GM21423 (cell line): Measurements from ENCODE around the gene MT4.
"Not testable (repeated sequence)": the region's sequence is repeated elsewhere in the genome, so short reads cannot be mapped to it uniquely, and the experiment has no call there.

Experiments
- ATAC-seq: cut with Tn5 transposase; IDR thresholded peaks from one replicate; pipeline ENCODE4 v1.9.1; 2021; ENCODE audit warnings: mild to moderate bottlenecking, moderate library complexity; ENCODE audit not compliant: unreplicated experiment

MT4 gene

DNA sequence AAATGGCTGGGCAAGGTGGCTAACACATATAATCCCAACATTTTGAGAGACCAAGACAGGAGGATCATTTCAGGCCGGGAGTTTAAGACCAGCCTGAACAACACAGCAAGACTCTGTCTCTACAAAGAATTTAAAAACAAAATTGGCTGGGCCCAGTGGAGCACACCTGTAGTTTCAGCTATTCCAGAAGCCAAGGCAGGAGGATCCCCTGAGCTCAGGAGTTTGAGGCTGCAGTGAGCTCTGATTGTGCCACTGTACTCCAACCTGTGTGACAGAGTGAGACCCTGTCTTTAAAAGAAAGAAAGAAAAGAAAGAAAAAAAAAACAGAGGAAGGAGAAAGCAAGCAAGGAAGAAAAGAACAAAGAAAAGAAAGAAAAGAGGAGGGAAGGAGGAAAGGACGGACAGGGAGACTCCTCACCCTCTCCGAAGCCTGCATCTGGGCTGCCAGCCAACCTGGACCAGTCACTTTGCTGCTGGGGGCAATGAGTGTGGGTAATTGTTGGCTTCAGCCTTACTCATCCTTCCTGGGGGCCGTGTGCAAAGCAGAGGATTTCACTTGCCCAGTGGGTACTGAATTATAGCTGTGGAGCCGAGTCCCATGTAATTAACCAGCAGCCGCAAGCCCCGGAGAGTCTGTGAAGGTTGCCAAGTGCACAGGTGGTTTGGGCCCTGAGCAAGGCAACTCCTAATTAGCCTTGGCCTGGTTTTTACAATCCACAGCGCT lies 6.7 kb upstream of the MT4 start:
- ATAC-seq: no peak

GRCh38 chr16:56559109-56559508 lies 5.8 kb upstream of the MT4 start:
- ATAC-seq: no peak

DNA sequence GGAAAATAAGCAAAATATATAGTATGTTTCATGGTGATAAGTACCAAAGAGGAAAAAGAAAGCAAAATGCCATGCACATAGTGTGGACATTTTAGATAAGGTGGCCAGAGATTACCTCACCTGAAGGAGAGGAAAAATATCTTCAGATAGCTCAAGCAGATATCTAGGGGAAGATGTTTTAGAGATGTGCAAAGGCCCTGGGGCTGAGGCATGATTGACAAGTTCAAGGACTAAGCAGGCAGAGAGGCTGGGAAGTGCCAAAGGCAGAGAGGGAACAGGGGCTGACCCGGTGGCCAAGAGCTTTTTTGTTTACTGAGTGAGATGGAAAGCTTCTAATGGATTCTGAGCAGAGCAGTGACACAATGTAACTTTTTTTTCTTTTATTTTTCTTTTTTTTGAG lies 4.4 kb upstream of the MT4 start:
- no peak for ATAC-seq

DNA sequence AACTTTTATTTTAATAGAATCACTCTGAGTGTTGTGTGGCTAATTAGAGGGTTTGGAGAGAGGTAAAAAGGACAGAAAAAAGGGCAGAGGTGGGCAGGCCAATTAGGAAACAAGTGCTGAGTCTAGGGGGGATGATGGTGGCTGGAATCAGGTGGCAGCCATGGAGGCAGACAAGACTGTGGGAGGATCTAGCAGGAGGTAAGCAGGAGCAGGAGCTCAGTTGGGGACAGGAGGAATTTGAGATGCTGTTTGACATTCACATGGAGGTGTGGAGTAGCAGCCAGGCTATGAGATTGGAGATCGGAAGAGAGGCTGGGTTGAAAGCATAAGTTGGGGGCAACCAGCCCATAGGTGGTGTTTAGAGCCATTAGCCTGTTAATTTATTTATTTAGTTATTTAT lies 3.7 kb upstream of the MT4 start:
- no peak for ATAC-seq

DNA sequence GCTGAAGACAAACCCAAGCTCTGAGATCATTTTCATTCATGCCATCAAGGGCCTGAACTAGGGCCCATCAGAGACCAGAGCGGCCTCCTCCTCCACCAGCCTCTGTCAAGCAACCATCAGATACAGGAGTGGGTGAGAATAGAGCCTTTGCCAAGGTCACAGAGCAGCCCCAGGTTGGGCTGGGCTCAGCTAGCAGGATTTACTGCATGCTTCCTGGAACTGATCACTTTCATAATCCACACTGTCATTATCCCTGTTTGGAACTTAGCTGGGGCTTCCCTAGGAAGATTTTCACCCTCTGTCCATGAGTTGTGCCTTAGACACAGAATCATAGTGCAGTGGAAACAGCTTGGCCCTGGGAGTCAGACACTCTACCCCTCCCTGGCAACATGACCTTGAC lies 5.1 kb downstream of the MT4 start:
- ATAC-seq: no peak

DNA sequence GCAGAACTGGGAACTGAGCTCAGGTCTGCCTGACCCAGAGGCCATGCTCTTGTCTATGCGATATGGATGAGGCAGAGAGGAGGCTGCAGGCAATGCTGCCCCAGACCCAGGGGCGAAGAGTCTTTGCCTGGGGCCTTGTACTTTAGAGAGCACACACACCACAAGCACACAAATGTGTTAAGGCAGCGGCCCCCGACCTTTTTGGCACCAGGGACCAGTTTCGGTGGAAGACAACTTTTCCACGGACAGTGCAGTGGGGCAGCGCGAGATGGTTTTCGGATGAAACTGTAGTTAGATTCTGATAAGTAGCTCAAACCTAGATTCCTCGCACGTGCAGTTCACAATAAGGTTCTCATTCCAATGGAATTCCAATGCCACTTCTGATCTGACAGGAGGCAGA lies 6.7 kb downstream of the MT4 start:
- no peak for ATAC-seq

DNA sequence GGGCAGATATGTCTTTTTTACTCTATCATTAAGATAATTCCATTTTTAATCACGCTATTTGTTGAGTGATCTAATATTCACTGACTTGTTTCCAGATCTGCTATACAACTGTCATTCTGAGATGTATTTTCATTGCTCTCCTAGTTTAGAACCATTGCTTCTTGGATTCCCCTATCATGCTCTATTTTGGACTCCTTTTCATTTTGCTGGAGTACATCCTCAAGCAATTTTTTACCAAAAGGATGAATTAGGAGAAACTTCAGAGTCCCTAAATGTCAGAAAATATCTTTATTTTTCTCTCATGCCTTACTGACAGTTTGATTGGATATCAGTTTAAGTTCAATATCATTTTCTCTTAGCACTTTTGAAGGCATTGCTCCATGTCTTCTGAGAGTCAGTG lies 9.8 kb downstream of the MT4 start:
- no peak for ATAC-seq

DNA sequence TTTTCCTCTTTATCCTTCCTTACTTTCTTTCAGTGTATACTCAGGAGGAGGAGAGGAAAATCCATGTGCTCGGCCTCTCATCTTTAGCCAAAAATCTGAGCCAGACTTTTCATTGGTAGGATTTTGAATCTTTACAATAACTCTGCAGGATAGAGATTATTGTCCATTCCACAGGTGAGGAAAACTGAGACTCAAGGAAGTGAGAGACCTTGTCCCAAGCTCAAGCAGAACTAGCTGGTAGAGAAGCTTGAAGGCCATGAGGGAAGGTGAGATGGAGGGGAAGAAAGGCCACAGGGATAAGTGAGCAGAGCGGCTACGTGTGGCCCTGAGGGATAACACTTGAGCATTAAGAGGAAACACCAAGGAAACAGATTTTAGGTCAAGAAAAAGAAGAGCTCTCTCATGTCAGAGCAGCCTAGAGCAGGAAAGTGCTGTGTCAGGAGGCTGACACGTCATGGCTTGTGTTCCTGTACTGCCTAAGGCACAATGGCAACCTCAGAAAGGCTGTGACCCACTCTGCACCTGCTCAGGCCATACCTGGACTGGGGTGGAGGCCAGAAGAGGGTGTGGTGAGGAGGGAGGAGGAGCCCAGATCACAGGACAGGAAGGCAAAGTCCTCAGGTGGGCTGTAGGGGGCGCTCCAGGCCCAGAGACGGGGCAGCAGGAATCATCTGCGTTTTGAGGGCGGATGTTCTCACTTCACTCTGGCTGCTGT lies 11.9 kb downstream of the MT4 start:
- ATAC-seq: peak; percentile 92

DNA sequence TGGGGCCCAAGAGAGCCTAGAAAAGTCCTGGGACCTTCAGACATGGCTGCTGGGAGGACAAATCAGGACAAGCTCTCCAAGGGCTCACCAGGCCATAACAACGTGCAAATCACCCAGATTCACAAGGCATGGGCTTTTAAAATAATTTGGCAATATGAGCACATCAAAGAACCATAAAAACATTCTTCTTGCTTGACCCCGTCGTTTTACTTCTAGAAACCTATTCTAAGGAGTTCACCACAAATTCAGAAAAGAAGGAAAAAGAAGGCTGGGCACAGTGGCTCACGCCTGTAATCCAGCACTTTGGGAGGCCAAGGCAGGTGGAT lies 12.4 kb downstream of the MT4 start:
- ATAC-seq: no peak

- ATAC-seq: no peak
Observed at GRCh38 chr16:56580391-56581048, 15.6 kb downstream of the MT4 start.

GRCh38 chr16:56582911-56583310 lies 18.0 kb downstream of the MT4 start:
- ATAC-seq: not testable (repeated sequence)

GRCh38 chr16:56583351-56584168 lies 18.7 kb downstream of the MT4 start:
- ATAC-seq: no peak

GRCh38 chr16:56584276-56584675 lies 19.4 kb downstream of the MT4 start:
- no peak for ATAC-seq

DNA sequence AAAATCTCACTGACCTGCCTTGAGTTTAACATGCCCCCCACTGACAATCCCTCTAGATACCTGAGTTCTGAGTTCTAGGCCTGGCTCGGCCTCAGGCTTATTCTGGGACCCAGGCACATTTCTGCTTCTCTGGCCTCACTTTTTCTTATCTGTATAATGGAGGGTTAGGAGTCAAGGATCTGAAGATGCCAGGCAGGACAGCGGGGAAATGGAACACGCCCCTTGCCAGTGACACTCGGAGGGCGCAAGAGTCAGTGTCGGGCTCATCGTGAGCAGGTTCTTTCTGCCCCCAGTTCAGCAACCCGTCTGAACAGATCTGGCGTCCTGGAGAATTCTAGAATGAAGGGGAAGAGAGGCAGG lies 23.9 kb downstream of the MT4 start:
- ATAC-seq: no peak

DNA sequence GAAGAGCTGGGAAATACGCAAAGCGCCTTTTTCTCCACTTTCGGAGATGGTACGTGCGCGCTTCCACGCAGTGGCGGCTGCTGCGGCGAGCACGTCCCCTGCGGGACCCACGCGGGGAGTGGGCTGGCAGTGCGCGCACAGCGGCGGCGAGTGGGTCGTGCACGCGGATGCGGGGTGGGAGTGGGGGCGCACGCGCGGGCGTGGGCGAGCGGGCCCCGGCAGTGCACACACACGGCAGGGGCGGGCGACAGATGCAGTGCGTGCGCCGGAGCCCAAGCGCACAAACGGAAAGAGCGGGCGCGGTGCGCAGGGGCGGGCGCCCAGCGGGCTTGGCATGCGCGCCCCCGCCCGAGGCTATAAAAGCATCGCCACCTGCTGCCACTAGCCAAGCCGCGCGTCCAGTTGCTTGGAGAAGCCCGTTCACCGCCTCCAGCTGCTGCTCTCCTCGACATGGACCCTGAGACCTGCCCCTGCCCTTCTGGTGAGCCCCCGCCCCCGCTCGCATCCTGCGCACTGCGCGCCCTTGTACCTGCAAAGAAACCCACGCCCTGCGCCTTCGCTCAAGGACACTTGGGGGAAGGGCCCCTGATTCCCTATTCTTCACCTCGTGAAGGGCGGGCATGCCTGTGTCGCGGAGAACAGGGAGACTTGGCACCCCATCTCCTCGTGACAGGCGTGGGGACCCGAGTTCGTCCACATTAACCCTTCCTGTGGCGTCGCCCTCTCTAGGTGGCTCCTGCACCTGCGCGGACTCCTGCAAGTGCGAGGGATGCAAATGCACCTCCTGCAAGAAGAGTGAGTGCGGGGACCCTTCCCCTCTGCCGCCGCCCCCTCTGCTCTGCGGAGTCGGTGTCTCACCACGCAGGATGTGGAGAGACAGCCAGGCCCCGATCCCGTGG lies 24.5 kb downstream of the MT4 start, which contains the start of gene MT3:
MT3 (plus strand) TSS at position 388 of the 899 bp plus-strand sequence; CDS start at position 451, 63 bp downstream.
- no peak for ATAC-seq

- ATAC-seq: no peak
Observed at GRCh38 chr16:56591377-56592060, 26.6 kb downstream of the MT4 start.

- no peak for ATAC-seq
Observed at GRCh38 chr16:56593573-56594291, 28.9 kb downstream of the MT4 start.

DNA sequence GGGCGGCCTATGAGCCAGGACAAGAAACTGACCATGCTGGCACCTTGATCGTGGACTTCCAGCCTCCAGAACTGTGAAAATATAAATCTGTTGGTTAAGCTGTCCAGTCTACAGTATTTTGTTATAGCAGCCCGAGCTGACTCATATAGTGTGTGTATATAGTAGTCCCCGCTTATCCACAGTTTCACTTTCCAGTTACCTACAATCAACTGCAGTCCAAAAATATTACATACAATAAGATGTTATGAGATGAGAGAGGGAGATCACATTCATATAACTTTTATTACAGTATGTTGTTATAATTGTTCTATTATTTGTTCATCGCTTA lies 29.4 kb downstream of the MT4 start:
- ATAC-seq: no peak

DNA sequence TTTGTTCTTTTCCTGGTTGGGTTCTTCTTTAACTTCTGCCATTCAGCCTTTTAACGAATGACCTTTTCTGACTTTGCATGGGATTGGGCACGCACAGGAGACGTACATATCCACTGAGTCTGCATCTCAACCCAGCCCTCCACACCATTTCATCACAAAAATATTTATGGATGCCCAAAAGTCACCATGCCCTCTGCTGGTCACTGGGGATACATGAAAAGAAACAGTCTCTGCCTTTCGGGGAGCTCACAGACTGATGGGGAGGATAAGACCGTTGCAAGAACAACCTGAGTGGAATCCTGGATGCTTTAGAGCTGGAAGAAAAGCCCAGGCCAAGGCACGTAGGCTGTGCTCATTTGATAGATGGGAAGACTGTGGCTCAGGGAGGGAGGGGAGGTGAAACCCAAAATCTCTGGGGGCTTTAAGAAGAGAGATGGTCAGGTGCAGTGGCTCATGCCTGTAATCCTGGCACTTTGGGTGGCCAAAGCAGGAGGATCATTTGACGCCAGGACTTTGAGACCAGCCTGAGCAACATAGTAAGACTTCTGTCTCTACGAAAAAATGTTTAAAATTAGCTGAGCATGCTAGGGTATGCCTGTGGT lies 35.6 kb downstream of the MT4 start:
- no peak for ATAC-seq
